ENCODE measurements around the gene CLDN16. TPM values are rescaled to one million over a fixed set of nuclear protein-coding genes. Genes with fewer than 3 reads are reported as not detected.

Gene CLDN16
- total RNA-seq, 1 donor from 2014 or later = 0.20 TPM

DNA sequence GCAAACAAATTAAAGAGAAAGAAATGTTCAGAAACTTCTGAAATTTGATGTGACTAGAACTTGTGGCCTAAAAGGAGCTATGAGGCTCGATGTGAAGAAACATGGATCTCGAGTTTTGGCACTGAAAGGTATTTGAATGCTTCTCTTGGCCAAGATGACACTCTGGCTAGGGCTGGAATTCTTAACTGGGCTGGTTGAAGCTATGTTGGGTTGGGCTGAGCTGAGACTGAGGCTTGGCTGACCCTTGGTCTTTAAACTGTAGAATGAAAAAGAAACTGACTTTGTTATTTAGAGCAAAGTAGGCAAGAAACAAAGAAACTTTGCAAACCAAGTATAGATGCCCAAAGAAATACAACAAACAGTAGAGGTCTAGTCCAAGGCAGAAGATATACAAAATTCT is 28.1 kb upstream of the CLDN16 start:
- no peaks in the 10 kb centered on the region for H3K27me3 Mint-ChIP-seq (ENCODE audit: low read depth)
- H3K36me3 Mint-ChIP-seq (ENCODE audit: low read depth) = no peaks in the 10 kb centered on the region
- TF ChIP-seq, protein P1, sequence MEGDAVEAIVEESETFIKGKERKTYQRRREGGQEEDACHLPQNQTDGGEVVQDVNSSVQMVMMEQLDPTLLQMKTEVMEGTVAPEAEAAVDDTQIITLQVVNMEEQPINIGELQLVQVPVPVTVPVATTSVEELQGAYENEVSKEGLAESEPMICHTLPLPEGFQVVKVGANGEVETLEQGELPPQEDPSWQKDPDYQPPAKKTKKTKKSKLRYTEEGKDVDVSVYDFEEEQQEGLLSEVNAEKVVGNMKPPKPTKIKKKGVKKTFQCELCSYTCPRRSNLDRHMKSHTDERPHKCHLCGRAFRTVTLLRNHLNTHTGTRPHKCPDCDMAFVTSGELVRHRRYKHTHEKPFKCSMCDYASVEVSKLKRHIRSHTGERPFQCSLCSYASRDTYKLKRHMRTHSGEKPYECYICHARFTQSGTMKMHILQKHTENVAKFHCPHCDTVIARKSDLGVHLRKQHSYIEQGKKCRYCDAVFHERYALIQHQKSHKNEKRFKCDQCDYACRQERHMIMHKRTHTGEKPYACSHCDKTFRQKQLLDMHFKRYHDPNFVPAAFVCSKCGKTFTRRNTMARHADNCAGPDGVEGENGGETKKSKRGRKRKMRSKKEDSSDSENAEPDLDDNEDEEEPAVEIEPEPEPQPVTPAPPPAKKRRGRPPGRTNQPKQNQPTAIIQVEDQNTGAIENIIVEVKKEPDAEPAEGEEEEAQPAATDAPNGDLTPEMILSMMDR (IDR thresholded peaks at IDR 0.05) = no peak
- H3K4me1 Mint-ChIP-seq (ENCODE audit: low read depth) = peaks cover 16% of the 10 kb centered on the region
- H3K9me3 Mint-ChIP-seq (ENCODE audit: low read depth) = peaks cover under 1% of the 10 kb centered on the region
- no peak for DNase-seq (ENCODE audit: low spot score)
- H3K4me3 Mint-ChIP-seq (ENCODE audit: unreplicated experiment) = no peak overlapping the region
- no peak overlapping the region for H3K27ac Mint-ChIP-seq (ENCODE audit: unreplicated experiment)

DNA sequence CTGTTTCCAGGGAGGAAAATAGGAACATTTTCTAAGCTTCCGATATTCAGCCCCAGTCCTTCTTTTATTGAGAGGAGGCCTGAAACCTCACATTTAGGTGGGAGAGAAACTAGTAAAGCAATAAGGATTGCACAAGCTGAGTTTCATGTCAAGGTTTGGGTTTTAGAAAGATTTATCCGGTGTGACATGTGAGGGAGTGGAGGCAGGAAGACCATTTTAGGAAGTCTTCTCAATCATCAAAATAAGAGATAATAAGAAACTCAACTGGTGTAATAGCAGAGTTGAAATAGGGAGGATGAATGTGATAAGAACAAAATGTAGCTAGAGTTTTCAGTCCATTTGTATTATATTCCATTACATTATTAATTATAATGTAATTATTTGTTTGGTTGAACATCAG is 27.7 kb upstream of the CLDN16 start:
- TF ChIP-seq, protein P1 (IDR thresholded peaks at IDR 0.05) = no peak
- no peak overlapping the region for H3K27ac Mint-ChIP-seq (ENCODE audit: unreplicated experiment)
- DNase-seq (ENCODE audit: low spot score) = no peak
- H3K27me3 Mint-ChIP-seq (ENCODE audit: low read depth) = no peaks in the 10 kb centered on the region
- H3K4me1 Mint-ChIP-seq (ENCODE audit: low read depth) = peaks cover 16% of the 10 kb centered on the region
- no peaks in the 10 kb centered on the region for H3K36me3 Mint-ChIP-seq (ENCODE audit: low read depth)
- no peaks in the 10 kb centered on the region for H3K9me3 Mint-ChIP-seq (ENCODE audit: low read depth)
- H3K4me3 Mint-ChIP-seq (ENCODE audit: unreplicated experiment) = no peak overlapping the region

DNA sequence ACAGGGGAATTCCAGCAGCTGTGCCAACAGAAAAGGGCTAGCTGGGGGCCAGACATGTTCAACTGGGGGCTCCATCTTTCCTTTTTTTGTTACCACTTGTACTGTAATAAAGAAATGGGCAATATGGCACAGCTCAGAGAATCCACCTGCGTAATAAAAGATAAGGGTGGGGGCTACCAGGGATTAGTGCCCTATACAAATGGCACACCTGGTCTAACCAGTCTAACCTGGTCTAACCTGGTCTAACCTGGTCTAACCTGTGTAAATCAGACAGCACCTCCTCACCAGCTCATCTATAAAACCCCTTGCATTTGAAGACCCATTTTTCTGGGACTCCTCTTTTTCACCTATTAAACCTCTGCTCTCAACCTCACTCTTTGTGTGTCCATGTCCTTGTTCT is 26.2 kb upstream of the CLDN16 start:
- Mint-ChIP-seq H3K4me1 (ENCODE audit: low read depth) (peaks cover 20% of the 10 kb centered on the region), H3K9me3 (ENCODE audit: low read depth) (no peaks in the 10 kb centered on the region), H3K36me3 (ENCODE audit: low read depth) (no peaks in the 10 kb centered on the region), H3K27me3 (ENCODE audit: low read depth) (no peaks in the 10 kb centered on the region), H3K27ac (ENCODE audit: unreplicated experiment) (no peak overlapping the region), H3K4me3 (ENCODE audit: unreplicated experiment) (no peak overlapping the region)
- no peak for DNase-seq (ENCODE audit: low spot score)
- TF ChIP-seq, protein P1 (IDR thresholded peaks at IDR 0.05) = no peak

DNA sequence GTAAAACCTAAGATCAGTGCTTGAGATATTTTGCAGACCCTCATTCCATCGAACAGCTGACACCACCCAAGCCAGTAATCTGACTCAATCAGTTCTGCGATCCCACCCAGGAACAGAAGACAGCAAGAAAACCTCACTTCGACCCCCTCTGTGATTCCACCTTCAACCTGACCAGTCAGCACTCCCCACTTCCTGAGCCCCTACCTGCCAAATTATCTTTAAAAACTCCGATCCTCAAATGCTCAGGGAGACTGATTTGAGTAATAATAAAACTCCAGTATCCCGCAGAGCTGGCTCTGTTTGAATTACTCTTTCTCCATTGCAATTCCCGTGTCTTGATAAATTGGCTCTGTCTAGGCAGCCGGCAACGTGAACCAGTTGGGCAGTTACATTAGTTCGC is 25.7 kb upstream of the CLDN16 start:
- Mint-ChIP-seq H3K27ac (ENCODE audit: unreplicated experiment) (no peak overlapping the region), H3K36me3 (ENCODE audit: low read depth) (no peaks in the 10 kb centered on the region), H3K27me3 (ENCODE audit: low read depth) (no peaks in the 10 kb centered on the region), H3K4me3 (ENCODE audit: unreplicated experiment) (no peak overlapping the region), H3K9me3 (ENCODE audit: low read depth) (no peaks in the 10 kb centered on the region), H3K4me1 (ENCODE audit: low read depth) (peaks cover 16% of the 10 kb centered on the region)
- DNase-seq (ENCODE audit: low spot score) = no peak
- TF ChIP-seq, protein P1 (IDR thresholded peaks at IDR 0.05) = no peak

DNA sequence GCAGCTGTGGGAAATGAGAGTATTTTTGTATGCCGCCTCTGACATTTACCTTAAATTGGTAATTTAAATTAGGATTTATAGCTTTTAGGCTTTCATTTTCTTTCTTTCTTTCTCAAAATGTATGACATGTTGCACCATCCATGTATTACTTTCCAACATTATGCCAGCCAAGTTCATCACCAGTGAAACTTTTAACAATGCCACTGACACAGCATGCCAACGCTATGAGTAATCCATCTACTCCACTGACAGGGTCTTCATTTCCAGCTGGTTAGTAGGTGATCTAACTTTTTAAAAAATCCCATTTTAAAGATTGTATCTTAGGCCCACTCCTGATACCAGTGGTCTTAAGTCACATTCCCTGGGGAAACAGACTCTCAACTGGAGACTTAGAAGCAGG is 21.8 kb upstream of the CLDN16 start:
- no peaks in the 10 kb centered on the region for H3K27me3 Mint-ChIP-seq (ENCODE audit: low read depth)
- peaks cover 10% of the 10 kb centered on the region for H3K4me1 Mint-ChIP-seq (ENCODE audit: low read depth)
- TF ChIP-seq, protein P1 (IDR thresholded peaks at IDR 0.05) = no peak
- no peak overlapping the region for H3K4me3 Mint-ChIP-seq (ENCODE audit: unreplicated experiment)
- H3K9me3 Mint-ChIP-seq (ENCODE audit: low read depth) = no peaks in the 10 kb centered on the region
- H3K27ac Mint-ChIP-seq (ENCODE audit: unreplicated experiment) = no peak overlapping the region
- DNase-seq (ENCODE audit: low spot score) = no peak
- H3K36me3 Mint-ChIP-seq (ENCODE audit: low read depth) = no peaks in the 10 kb centered on the region

Data from chondrocyte (in vitro differentiated cells).